T-helper 9 cell (primary cell): ENCODE results near the gene ATP11A.
"Not testable (repeated sequence)": the region's sequence is repeated elsewhere in the genome, so short reads cannot be mapped to it uniquely, and the experiment has no call there.

Source experiments
- DNase-seq: peaks from one replicate; pipeline ENCODE4 v3.0.0-alpha.2; 2020

ATP11A gene

GRCh38 chr13:112883241-112883945, 193.6 kb downstream of the ATP11A start:
- no peak for DNase-seq

- not testable (repeated sequence) for DNase-seq
Measured at GRCh38 chr13:112884700-112885099, 194.9 kb downstream of the ATP11A start.

GRCh38 chr13:112885242-112885781, 195.5 kb downstream of the ATP11A start:
- DNase-seq: no peak

- no peak for DNase-seq
Measured at GRCh38 chr13:112885782-112886268, 196.0 kb downstream of the ATP11A start.

GRCh38 chr13:112887151-112887550, 197.3 kb downstream of the ATP11A start:
- DNase-seq: no peak

- DNase-seq: no peak
Measured at GRCh38 chr13:112887557-112887991, 197.7 kb downstream of the ATP11A start.

- DNase-seq: no peak
Measured at GRCh38 chr13:112888238-112889111, 198.6 kb downstream of the ATP11A start.

GRCh38 chr13:112889351-112890290, 199.8 kb downstream of the ATP11A start:
- DNase-seq: no peak

- no peak for DNase-seq
Measured at GRCh38 chr13:112890316-112891145, 200.7 kb downstream of the ATP11A start.

- no peak for DNase-seq
Measured at GRCh38 chr13:112891477-112892401, 201.9 kb downstream of the ATP11A start.

- DNase-seq: no peak
Measured at GRCh38 chr13:112892426-112893206, 202.8 kb downstream of the ATP11A start.

GRCh38 chr13:112893207-112893569, 203.3 kb downstream of the ATP11A start:
- DNase-seq: no peak

GRCh38 chr13:112893570-112894422, 204.0 kb downstream of the ATP11A start:
- no peak for DNase-seq

GRCh38 chr13:112894423-112894672, 204.5 kb downstream of the ATP11A start:
- no peak for DNase-seq

- no peak for DNase-seq
Measured at GRCh38 chr13:112894673-112895481, 205.0 kb downstream of the ATP11A start.

GRCh38 chr13:112895521-112896465, 206.0 kb downstream of the ATP11A start:
- DNase-seq: no peak
